Neural cell (in vitro differentiated cells): ENCODE data around the gene CAMKMT. TPM values are rescaled to one million over a fixed set of nuclear protein-coding genes. Genes with fewer than 3 reads are reported as not detected.

Experiments
- H2AFZ ChIP-seq: fragments of 200-600, 300-800 bp; sonication (generic), shearing (Covaris generic); 2 replicates; pipeline ENCODE4 v1.6.0; 2014; ENCODE audit warnings: low read depth, mild to moderate bottlenecking, antibody characterized with exemption, low read length, moderate library complexity
- H3F3A ChIP-seq: fragments of 200-600 bp; shearing (Covaris generic); 2 replicates; pipeline ENCODE4 v1.6.1; 2016; ENCODE audit warnings: mild to moderate bottlenecking, moderate library complexity, mixed read lengths, antibody characterized with exemption, low read length; ENCODE audit not compliant: insufficient read depth, poor library complexity, severe bottlenecking
- H3K27ac ChIP-seq: fragments of 200-600, 300-800 bp; sonication (generic), shearing (Covaris generic); 2 replicates; pipeline ENCODE4 v1.5.1; 2014; ENCODE audit warnings: mild to moderate bottlenecking, low read length, moderate library complexity
- H3K27me3 ChIP-seq: fragments of 300-800, 200-600 bp; sonication (generic), shearing (Covaris generic); 2 replicates; pipeline ENCODE4 v1.6.0; 2014; ENCODE audit warnings: mild to moderate bottlenecking, low read depth, low read length, moderate library complexity; ENCODE audit not compliant: insufficient read depth
- H3K36me3 ChIP-seq: fragments of 300-800, 200-600 bp; sonication (generic), shearing (Covaris generic); 2 replicates; pipeline ENCODE4 v1.5.1; 2014; ENCODE audit warnings: mild to moderate bottlenecking, antibody characterized with exemption, low read length, moderate library complexity; ENCODE audit not compliant: insufficient read depth
- H3K4me2 ChIP-seq: fragments of 300-800, 200-600 bp; sonication (generic), shearing (Covaris generic); 2 replicates; pipeline ENCODE4 v1.6.0; 2014; ENCODE audit warnings: mild to moderate bottlenecking, low read length
- H3K4me3 ChIP-seq: fragments of 300-800, 200-600 bp; sonication (generic), shearing (Covaris generic); 2 replicates; pipeline ENCODE4 v1.5.1; 2014; ENCODE audit warnings: mild to moderate bottlenecking, low read length, moderate library complexity
- H3K79me2 ChIP-seq: fragments of 200-600 bp; shearing (Covaris generic); replicated peaks from 2 replicates; pipeline ENCODE4 v1.6.0; 2014; ENCODE audit warnings: mild to moderate bottlenecking, low read length, moderate library complexity; ENCODE audit not compliant: insufficient read depth
- H3K9ac ChIP-seq: fragments of 300-800, 200-600 bp; sonication (generic), shearing (Covaris generic); 2 replicates; pipeline ENCODE4 v1.6.1; 2016; ENCODE audit warnings: mild to moderate bottlenecking, low read length, mixed read lengths
- H3K9me2 ChIP-seq: fragments of 200-600 bp; shearing (Covaris generic); 2 replicates; pipeline ENCODE4 v1.6.1; 2016; ENCODE audit warnings: mild to moderate bottlenecking, low read length, mixed read lengths; ENCODE audit not compliant: insufficient read depth
- H3K9me3 ChIP-seq: fragments of 200-600, 300-800 bp; sonication (generic), shearing (Covaris generic); 2 replicates; pipeline ENCODE4 v1.6.1; 2016; ENCODE audit warnings: mild to moderate bottlenecking, mixed run types, low read length, moderate library complexity, mixed read lengths
- H4K20me1 ChIP-seq: fragments of 200-600 bp; shearing (Covaris generic); 2 replicates; pipeline ENCODE4 v1.6.1; 2016; ENCODE audit warnings: mild to moderate bottlenecking, mixed run types; ENCODE audit not compliant: insufficient read depth
- CTCF ChIP-seq: fragments of 450-650 bp; IDR thresholded peaks from 2 replicates; pipeline ENCODE4 v1.5.1; 2014; ENCODE audit warnings: antibody characterized with exemption, mild to moderate bottlenecking, moderate library complexity; ENCODE audit not compliant: poor library complexity, severe bottlenecking
- EP300 ChIP-seq: fragments of 450-650 bp; conservative IDR thresholded peaks from 2 replicates; pipeline ENCODE4 v1.6.1; 2014; ENCODE audit warnings: antibody characterized with exemption, mild to moderate bottlenecking, moderate library complexity; ENCODE audit not compliant: poor library complexity, severe bottlenecking
- EZH2 ChIP-seq: fragments of 200-600, 300-800 bp; shearing (Covaris generic), sonication (generic); IDR thresholded peaks from 2 replicates; pipeline ENCODE4 v1.6.1; 2014; ENCODE audit warnings: antibody characterized with exemption, low read length, borderline replicate concordance, mild to moderate bottlenecking; ENCODE audit not compliant: insufficient read depth, poor library complexity, severe bottlenecking
- MXI1 ChIP-seq: fragments of 450-650 bp; conservative IDR thresholded peaks from 2 replicates; pipeline ENCODE4 v1.6.1; 2014; ENCODE audit warnings: antibody characterized with exemption, mild to moderate bottlenecking; ENCODE audit not compliant: poor library complexity, severe bottlenecking
- POLR2AphosphoS5 ChIP-seq: IDR thresholded peaks from 2 replicates; pipeline ENCODE4 v1.6.1; 2012
- RAD21 ChIP-seq: fragments of 450-650 bp; conservative IDR thresholded peaks from 2 replicates; pipeline ENCODE4 v1.6.1; 2014; ENCODE audit warnings: antibody characterized with exemption, mild to moderate bottlenecking, moderate library complexity
- REST ChIP-seq: IDR thresholded peaks from 2 replicates; pipeline ENCODE4 v1.6.1; 2012; ENCODE audit warnings: borderline replicate concordance
- SMC3 ChIP-seq: fragments of 450-650 bp; conservative IDR thresholded peaks from 2 replicates; pipeline ENCODE4 v1.6.1; 2014; ENCODE audit warnings: antibody characterized with exemption, mild to moderate bottlenecking, moderate library complexity; ENCODE audit not compliant: poor library complexity
- TAF1 ChIP-seq: IDR thresholded peaks from 2 replicates; pipeline ENCODE4 v1.6.1; 2012; ENCODE audit warnings: low read depth
- polyA plus RNA-seq: library from polyadenylated mRNA; depleted of rRNA; stranded (reverse); fragments of >200 nt; gene quantifications from 2 replicates; pipeline ENCODE4 v1.2.3, GENCODE V29; 2014

The CAMKMT gene
- polyA plus RNA-seq, 1 donor from 2014 or later = 5.1 TPM

GRCh38 chr2:44674473-44675284, 312.9 kb downstream of the CAMKMT start:
- Histone ChIP-seq H3F3A (no peaks in the 10 kb centered on the region), H3K4me3 (no peak overlapping the region), H2AFZ (no peak overlapping the region), H4K20me1 (no peaks in the 10 kb centered on the region), H3K4me2 (no peak overlapping the region), H3K79me2 (no peaks in the 10 kb centered on the region), H3K27ac (no peak overlapping the region), H3K27me3 (no peaks in the 10 kb centered on the region), H3K36me3 (no peaks in the 10 kb centered on the region), H3K9ac (no peak overlapping the region), H3K9me2 (no peaks in the 10 kb centered on the region), H3K9me3 (no peaks in the 10 kb centered on the region)
- TF ChIP-seq REST (no peak), MXI1 (no peak), SMC3 (no peak), EP300 (no peak), EZH2 (no peak)

GRCh38 chr2:44676379-44676778, 314.6 kb downstream of the CAMKMT start:
- no peak overlapping the region for H2AFZ ChIP-seq
- H4K20me1 ChIP-seq = no peaks in the 10 kb centered on the region
- no peaks in the 10 kb centered on the region for H3K79me2 ChIP-seq
- H3F3A ChIP-seq = no peaks in the 10 kb centered on the region
- no peak overlapping the region for H3K9ac ChIP-seq
- no peak overlapping the region for H3K4me2 ChIP-seq
- H3K27ac ChIP-seq = no peak overlapping the region
- H3K9me3 ChIP-seq = no peaks in the 10 kb centered on the region
- TF ChIP-seq RAD21 (no peak), MXI1 (no peak), POLR2AphosphoS5 (no peak), EZH2 (no peak), EP300 (no peak), REST (no peak), SMC3 (no peak), CTCF (no peak), TAF1 (no peak)
- no peaks in the 10 kb centered on the region for H3K9me2 ChIP-seq
- no peaks in the 10 kb centered on the region for H3K36me3 ChIP-seq
- H3K27me3 ChIP-seq = no peaks in the 10 kb centered on the region
- no peak overlapping the region for H3K4me3 ChIP-seq
